ENCODE results near the gene TPRA1.

DNA sequence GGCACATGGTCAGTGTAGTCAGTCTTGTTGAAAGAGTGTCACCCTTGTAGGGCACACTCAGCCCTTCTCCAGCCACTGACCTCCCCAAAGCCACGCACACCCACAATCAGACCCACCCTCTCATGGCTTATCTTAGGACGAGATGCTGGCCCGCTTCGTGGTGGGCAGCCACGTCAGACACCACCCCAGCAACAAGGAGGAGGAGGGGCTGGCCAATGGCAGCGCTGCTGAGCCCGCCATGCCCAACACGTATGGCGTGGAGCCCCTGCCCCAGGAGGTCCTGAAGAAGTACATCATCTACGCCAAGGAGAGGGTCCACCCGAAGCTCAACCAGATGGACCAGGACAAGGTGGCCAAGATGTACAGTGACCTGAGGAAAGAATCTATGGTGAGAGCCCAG lies 28.4 kb upstream of the TPRA1 start:
- TF ChIP-seq, protein P1, sequence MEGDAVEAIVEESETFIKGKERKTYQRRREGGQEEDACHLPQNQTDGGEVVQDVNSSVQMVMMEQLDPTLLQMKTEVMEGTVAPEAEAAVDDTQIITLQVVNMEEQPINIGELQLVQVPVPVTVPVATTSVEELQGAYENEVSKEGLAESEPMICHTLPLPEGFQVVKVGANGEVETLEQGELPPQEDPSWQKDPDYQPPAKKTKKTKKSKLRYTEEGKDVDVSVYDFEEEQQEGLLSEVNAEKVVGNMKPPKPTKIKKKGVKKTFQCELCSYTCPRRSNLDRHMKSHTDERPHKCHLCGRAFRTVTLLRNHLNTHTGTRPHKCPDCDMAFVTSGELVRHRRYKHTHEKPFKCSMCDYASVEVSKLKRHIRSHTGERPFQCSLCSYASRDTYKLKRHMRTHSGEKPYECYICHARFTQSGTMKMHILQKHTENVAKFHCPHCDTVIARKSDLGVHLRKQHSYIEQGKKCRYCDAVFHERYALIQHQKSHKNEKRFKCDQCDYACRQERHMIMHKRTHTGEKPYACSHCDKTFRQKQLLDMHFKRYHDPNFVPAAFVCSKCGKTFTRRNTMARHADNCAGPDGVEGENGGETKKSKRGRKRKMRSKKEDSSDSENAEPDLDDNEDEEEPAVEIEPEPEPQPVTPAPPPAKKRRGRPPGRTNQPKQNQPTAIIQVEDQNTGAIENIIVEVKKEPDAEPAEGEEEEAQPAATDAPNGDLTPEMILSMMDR (IDR thresholded peaks at IDR 0.05; ENCODE audit: borderline replicate concordance, extremely low read depth, low read length, poor library complexity, severe bottlenecking), result no peak
- TF ChIP-seq EZH2 (IDR thresholded peaks at IDR 0.05; ENCODE audit: borderline replicate concordance, low read depth, low read length, severe bottlenecking), result no peak
